ENCODE measurements around the gene TBC1D10A. TPM values are rescaled to one million over a fixed set of nuclear protein-coding genes. Genes with fewer than 3 reads are reported as not detected.

The TBC1D10A gene
- total RNA-seq, 1 experiment from 2014 or later: 24.3 TPM

- Histone ChIP-seq H3K36me3 (ENCODE audit: low read depth) (peaks cover 34% of the 10 kb centered on the region), H4K20me1 (ENCODE audit: insufficient read depth) (no peaks in the 10 kb centered on the region), H2AFZ (no peak overlapping the region), H3K4me3 (peak overlapping the region; percentile 90; the same call in 1 of the 2 replicates), H3K4me1 (replicated peaks; ENCODE audit: insufficient read depth) (peaks cover 75% of the 10 kb centered on the region), H3K4me2 (peak overlapping the region; percentile 88), H3K27ac (peak overlapping the region; percentile 100), H3F3A (ENCODE audit: insufficient read depth, low read depth) (peaks cover 82% of the 10 kb centered on the region), H3K27me3 (ENCODE audit: insufficient read depth, low read depth) (no peaks in the 10 kb centered on the region), H3K9me2 (ENCODE audit: insufficient read depth) (no peaks in the 10 kb centered on the region), H3K9me3 (ENCODE audit: insufficient read depth, low read depth) (no peaks in the 10 kb centered on the region), H3K79me2 (ENCODE audit: low read depth) (peaks cover 83% of the 10 kb centered on the region)
- DNase-seq: peak; percentile 73 to 89
- POLR2A ChIA-PET (ENCODE audit: unreplicated experiment): interaction anchor here (0.7 to 1.2 kb wide), 3 partner anchors 18 to 74 kb away, joined by 3 to 9 read pairs (median 6); no protein-coding TSS in a partner anchor
- BruUV-seq (replicated peaks): no TSS peak
- CTCF ChIA-PET: interaction anchor here (0.6 to 1.2 kb wide), 4 partner anchors 44 to 229 kb away, joined by 7 to 9 read pairs (median 8); no protein-coding TSS in a partner anchor
- no peak for TF ChIP-seq EZH2 (IDR thresholded peaks at IDR 0.05; ENCODE audit: low read depth)
- TF ChIP-seq CTCF (conservative IDR thresholded peaks at IDR 0.05): no peak
- intact Hi-C loops (cut with micrococcal nuclease; ENCODE audit: unreplicated experiment): loop anchor here (5.0 kb wide), 1 partner anchor 631 kb away; no protein-coding TSS in a partner anchor
Measured at GRCh38 chr22:30253205-30253852, 73.4 kb downstream of the TBC1D10A start.

- POLR2A ChIA-PET (ENCODE audit: unreplicated experiment): interaction anchor here (0.6 to 1.2 kb wide), 4 partner anchors 17 to 46 kb away, joined by 6 to 30 read pairs (median 17); no protein-coding TSS in a partner anchor
- Histone ChIP-seq H3K4me1 (replicated peaks; ENCODE audit: insufficient read depth) (peaks cover 70% of the 10 kb centered on the region), H3K4me2 (peak overlapping the region; percentile 88), H3K4me3 (peak overlapping the region; percentile 47; the same call in 1 of the 2 replicates), H3K27me3 (ENCODE audit: insufficient read depth, low read depth) (no peaks in the 10 kb centered on the region), H3K27ac (peak overlapping the region; percentile 100), H4K20me1 (ENCODE audit: insufficient read depth) (no peaks in the 10 kb centered on the region), H3K9me3 (ENCODE audit: insufficient read depth, low read depth) (no peaks in the 10 kb centered on the region), H3K36me3 (ENCODE audit: low read depth) (peaks cover 34% of the 10 kb centered on the region), H3K9me2 (ENCODE audit: insufficient read depth) (no peaks in the 10 kb centered on the region), H3K79me2 (ENCODE audit: low read depth) (peaks cover 85% of the 10 kb centered on the region), H3F3A (ENCODE audit: insufficient read depth, low read depth) (peaks cover 81% of the 10 kb centered on the region), H2AFZ (no peak overlapping the region)
- TF ChIP-seq EZH2 (IDR thresholded peaks at IDR 0.05; ENCODE audit: low read depth) (no peak), CTCF (conservative IDR thresholded peaks at IDR 0.05) (no peak)
- CTCF ChIA-PET: interaction anchor here (1.2 kb wide), 1 partner anchor 43 kb away, joined by 8 read pairs; no protein-coding TSS in a partner anchor
- DNase-seq: peak; percentile 97 to 100
- BruUV-seq (replicated peaks): TSS peak; percentile 75
- intact Hi-C loops (cut with micrococcal nuclease; ENCODE audit: unreplicated experiment): loop anchor here (1.0 to 5.0 kb wide), 5 partner anchors 17 to 630 kb away; no protein-coding TSS in a partner anchor
Measured at GRCh38 chr22:30252411-30253204, 74.1 kb downstream of the TBC1D10A start.

- POLR2A ChIA-PET (ENCODE audit: unreplicated experiment): interaction anchor here (0.6 to 0.8 kb wide), 3 partner anchors 16 to 41 kb away, joined by 14 to 30 read pairs (median 20); no protein-coding TSS in a partner anchor
- Histone ChIP-seq H3K4me1 (replicated peaks; ENCODE audit: insufficient read depth) (peaks cover 70% of the 10 kb centered on the region), H3K79me2 (ENCODE audit: low read depth) (peaks cover 84% of the 10 kb centered on the region), H3K4me3 (peak overlapping the region; percentile 47), H2AFZ (no peak overlapping the region), H4K20me1 (ENCODE audit: insufficient read depth) (no peaks in the 10 kb centered on the region), H3K9me2 (ENCODE audit: insufficient read depth) (no peaks in the 10 kb centered on the region), H3K4me2 (peak overlapping the region; percentile 88), H3K9me3 (ENCODE audit: insufficient read depth, low read depth) (no peaks in the 10 kb centered on the region), H3K27me3 (ENCODE audit: insufficient read depth, low read depth) (no peaks in the 10 kb centered on the region), H3K27ac (peak overlapping the region; percentile 100), H3F3A (ENCODE audit: insufficient read depth, low read depth) (peaks cover 73% of the 10 kb centered on the region), H3K36me3 (ENCODE audit: low read depth) (peaks cover 34% of the 10 kb centered on the region)
- CTCF ChIA-PET: interaction anchor here (0.9 kb wide), 1 partner anchor 38 kb away, joined by 3 read pairs; no protein-coding TSS in a partner anchor
- TF ChIP-seq CTCF (conservative IDR thresholded peaks at IDR 0.05) (no peak), EZH2 (IDR thresholded peaks at IDR 0.05; ENCODE audit: low read depth) (no peak)
- DNase-seq: peak; percentile 62 to 65
- no TSS peak for BruUV-seq (replicated peaks)
- intact Hi-C loops (cut with micrococcal nuclease; ENCODE audit: unreplicated experiment): loop anchor here (1.0 to 5.0 kb wide), 5 partner anchors 16 to 629 kb away; no protein-coding TSS in a partner anchor
Measured at GRCh38 chr22:30251711-30252110, 75.0 kb downstream of the TBC1D10A start.

All from PC-9 (cell line).